Stimulated activated naive CD4-positive, alpha-beta T cell treated with Interleukin-2 at 50 U/mL for 16 hours (primary cell): Measurements from ENCODE around the gene TGFB3.
"Not testable (repeated sequence)": the region's sequence is repeated elsewhere in the genome, so short reads cannot be mapped to it uniquely, and the experiment has no call there.

Experiments
- DNase-seq: peaks from one replicate; lab custom pipeline; 2025; lab: John Stamatoyannopoulos, UW

Gene TGFB3

DNA sequence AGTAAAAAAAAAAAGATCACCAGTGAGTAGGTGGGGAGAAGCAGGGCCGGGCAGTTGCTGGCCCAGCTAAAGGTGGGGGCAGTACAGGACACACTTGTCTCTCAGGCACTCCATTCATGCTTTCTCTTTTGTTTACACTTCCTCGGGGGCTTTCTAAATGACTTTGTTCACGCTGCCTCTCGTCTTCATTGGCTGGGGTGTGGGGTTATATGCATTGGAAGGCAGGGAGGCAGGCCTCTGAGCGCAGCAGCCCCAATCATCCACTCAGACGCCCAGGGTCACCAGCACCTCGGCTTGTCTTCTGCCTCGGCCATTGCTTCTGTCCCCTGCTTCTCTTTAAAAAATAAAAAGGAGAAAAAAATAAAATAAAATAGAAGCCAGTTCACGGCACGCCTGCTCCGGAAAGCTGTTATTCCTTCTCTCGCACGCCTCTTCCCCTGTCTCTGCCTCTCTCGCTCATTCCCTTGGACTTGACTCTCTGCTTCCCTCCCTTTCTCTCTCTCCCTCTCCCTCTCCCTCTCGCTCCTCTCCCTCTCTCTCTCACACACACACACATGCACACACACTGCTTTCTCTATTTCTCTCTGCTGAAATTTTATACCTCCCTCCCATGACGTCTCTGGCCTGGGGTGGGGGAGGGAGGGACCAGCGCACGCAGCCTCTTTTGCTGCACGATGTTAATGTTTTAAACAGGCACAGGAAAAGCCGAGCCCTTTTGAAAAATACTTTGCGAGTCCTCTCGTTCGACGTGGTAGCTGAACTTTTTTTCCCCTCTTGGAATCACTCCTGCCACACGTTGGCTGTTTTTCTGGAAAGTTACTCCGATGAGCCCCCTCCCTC lies at the start of gene TGFB3:
TGFB3 (minus strand) TSS at position 570 of the 840 bp plus-strand sequence. CDS start 1,102 bp downstream, outside the sequence.
- DNase-seq = peak; percentile 49

DNA sequence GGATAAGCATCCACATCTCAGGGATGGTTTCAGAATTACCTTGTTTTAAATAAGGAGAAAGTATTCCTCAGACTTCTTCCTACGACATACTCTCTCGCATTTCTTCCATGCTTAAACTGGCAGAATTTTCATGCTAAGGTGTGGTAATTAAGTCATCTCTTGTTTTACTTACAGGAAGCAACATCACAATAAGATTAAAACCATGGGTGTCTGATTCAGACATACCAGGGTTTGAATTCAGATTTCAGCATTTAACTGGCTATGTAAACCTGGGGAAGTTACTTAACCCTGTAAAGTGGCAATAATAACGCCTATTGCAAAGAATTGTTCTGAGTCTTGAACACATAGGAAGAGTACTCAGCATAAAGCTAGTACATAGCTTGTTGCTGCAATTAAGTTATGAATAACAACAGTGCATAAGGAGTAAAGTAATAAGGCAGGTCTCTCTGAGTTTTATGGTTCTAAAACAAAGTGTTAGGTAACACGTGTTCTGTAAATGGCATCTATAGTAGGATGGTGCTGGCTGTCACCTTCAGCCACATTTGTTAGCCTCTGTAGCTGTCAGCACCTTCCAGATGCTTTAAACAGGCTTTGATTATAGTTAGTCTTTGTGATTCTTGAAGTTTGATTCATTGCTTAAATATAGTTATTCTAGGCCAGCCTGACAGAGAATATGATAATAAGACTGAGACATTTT lies 42.6 kb upstream of the TGFB3 start:
- DNase-seq = no peak

DNA sequence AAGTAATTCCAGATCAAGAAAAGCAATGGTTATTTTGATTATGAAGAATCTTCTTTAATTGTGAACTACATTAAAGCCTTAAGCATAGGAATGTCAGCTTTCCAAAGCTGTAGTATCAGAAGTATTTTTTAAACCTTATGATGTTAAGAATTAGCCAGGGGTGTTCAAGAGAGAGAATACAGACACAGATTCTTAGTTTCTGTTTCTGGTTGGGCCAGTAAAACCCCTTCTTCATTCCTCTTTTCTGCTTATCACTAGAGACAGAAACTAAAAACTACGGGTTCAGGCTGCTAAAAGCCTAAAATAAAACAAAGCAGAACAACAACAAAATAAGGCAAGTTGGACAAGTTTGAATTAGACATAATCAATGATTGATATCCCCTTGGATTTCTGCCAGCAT lies 42.0 kb upstream of the TGFB3 start:
- no peak for DNase-seq

DNA sequence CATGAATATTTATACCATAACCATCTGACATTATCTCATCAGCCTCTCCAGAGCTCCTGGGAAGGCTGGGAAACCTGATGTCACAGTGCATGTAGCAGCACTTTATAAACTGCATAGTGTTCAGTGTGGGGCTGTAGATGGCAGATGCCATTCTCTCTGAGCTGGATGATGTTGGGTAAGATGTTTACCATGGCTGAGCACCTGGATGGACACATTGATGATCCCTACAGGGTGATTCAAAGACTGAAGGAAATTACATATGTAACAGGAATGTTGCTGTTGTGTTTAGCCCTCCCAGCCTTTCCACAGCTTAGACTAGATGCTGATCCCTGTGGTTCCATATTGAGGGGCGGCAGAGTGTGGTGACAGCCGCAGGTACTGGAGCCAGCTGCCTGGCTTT lies 41.2 kb upstream of the TGFB3 start:
- DNase-seq = no peak

DNA sequence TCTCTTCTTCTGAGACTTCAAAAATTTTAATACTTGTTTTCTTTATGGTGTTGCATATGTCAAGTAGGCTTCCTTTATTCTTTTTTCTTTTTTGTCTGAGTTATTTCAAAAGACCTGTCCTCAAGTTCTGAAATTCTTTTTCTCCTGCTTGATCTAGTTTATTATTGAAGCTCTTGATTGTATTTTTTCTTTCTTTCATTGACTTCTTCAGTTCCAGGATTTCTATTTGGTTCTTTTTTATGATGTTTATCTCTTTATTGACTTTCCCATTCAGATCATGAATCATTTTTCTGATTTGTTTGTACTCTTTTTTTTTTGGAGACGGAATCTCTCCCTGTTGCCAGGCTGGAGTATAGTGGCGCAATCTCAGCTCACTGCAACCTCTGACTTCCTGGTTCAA lies 37.9 kb upstream of the TGFB3 start:
- no peak for DNase-seq

DNA sequence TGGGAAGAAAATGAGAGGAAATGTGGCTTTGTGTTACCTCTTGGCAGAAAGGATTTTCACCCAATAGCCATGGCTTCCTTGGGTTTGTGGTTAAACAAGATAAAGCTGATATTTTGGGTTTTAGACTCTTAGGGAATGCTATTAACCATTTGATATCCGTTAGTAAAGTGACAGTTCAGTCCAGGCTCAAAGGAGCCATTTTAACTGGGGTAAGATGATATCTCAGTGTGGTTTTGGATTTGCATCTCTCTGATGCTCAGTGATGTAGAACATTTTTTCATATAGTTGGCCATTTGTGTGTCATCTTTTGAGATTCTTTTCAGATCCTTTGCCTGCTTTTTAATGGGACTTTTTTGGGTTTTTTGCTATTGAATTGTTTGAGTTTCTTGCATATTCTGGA lies 33.9 kb upstream of the TGFB3 start:
- DNase-seq = no peak

DNA sequence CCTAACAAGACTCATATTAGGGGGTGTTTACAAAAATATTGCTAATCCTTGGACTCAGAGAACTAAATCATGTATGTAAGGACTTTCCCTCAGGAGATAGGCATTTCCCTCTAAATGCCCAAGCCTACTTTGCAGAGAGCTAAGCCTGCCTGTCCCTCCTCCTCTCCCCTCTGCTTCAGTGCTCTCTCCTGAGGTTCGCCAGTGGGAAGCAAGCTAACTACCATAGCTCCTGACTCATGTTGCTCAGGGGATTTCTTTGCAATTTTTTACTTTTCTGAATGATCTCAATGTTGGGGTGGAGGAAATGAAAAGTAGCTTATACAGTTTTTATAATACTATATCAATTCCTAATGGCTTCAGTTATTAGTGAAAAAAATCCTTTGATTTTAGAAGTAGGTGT lies 33.4 kb upstream of the TGFB3 start:
- no peak for DNase-seq

DNA sequence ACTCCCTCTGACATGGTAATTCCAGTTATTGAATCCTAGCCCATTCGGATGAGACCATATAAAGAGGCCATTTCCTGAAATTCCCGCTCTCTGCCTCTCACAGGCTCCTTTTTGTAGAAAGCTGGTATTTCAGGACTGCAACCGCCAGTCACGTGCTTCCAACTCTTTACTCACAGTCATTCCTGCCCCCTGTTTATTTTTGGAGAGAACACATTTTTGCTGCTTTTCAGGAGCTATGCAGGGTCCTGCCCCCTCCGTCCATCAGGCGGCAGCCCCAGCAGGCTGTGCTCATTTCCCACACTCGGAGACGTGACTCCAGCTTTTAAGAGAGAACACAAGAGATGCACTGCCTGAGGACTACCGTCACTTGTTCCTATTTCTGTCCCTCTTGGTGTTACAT lies 30.6 kb upstream of the TGFB3 start:
- no peak for DNase-seq

DNA sequence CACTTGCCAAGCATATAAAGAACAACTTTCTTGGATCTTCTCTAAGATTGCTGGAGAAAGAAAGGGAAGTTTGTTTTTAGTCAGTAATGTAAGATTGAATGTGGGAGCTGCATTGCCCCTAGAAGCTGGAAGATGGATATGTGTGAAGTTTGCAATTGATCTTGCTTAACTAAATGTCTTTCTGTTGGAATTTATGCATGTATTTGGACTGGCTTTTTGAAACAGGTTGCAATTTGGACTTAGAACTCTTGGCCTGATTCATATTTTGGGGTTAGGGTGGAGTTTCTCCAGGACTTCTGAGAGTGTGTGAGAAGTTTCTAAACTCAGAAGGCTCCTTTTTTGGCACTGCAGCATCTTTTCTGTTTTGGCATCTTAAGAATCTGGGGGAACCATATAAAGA lies 30.1 kb upstream of the TGFB3 start:
- DNase-seq = no peak

DNA sequence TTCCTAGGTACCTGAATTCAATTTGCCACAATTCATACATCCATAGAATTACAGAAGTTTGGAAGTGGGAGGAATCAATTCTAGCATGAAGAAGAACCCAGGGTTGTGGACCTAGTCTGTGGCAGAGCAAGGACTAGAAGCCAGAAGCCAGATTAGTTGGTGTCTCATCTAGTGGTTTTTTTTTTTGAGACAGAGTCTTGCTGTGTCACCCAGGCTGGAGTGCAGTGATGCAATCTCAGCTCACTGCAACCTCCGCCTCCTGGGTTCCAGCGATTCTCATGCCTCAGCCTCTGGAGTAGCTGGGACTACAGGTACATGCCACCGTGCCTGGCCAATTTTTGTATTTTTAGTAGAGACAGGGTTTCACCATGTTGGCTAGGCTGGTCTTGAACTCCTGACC lies 27.8 kb upstream of the TGFB3 start:
- not testable (repeated sequence) for DNase-seq

DNA sequence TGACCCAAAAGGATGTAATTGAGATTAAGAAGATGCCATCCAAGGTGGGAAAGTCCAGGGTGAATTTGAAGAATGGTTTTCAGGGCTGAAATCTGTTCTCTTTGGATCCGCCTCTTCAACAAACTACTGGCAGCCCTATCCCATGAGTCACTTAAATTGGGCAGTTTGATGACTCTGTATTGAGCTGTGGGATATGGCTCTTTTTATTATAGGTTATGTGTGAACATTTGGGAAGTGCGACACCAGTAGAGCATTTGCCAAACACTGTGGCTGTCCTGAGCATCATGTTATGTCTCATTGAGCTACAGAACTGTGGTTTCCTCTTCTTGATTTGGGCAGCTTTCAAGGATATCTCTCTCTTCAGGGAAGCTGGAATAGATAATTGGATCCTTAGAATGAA lies 26.1 kb upstream of the TGFB3 start:
- no peak for DNase-seq

DNA sequence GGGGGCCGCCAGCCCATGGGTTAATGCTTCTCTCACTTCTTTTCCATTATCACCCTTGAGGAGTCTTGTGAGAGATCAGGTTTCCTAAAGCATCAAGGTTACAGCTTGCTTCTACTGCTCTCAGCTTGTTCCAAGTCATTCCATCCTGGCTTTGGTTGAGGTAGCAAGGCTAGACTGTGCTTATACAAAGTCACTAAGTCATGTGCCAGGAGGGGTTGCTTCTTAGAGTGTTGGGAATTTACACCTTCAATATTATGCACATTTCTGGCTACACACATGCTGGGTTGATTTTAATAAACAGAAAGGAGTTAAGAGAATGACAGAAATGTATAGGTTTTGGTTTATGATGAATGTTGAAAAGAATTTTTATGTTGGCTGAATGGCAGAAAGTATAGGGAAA lies 25.6 kb upstream of the TGFB3 start:
- DNase-seq = no peak

DNA sequence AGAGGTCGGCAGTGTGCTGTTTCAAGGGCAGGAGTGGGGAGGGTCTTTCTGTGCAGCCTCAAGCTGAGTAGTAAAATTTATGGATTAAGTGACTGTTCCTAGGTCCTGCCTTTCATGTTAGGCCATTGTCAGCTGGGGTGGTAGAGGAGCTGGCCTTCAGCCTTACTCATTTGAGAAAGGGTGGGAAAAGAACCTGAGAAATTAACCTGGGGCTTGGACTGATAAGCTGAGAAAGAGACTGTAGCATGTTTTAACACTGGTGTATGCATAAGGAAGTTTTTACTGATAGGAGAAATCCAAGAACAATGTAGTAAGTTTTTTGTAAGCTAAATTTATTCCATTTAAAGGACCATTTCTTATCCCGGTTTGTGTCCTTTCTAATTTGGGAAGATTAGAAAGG lies 24.5 kb upstream of the TGFB3 start:
- DNase-seq = no peak

DNA sequence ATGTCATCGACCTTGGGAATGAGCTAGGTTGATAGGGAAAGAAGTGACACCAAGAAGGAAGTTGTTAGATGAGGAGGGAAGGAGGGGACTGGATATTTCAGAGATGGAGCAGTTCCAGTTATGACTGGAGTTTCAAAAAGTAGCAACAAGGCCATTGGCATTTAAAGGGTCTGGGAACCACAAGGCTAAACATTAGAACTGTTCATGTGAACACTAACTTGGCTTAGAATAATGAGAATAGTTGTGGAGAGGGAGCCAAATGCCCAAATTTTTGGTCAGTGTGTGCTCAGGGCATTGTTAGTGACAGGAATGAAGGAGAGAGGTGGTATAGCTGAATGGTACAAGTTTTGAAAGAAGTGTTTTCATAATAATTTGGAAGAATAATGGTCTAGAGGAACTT lies 20.6 kb upstream of the TGFB3 start:
- DNase-seq = no peak

DNA sequence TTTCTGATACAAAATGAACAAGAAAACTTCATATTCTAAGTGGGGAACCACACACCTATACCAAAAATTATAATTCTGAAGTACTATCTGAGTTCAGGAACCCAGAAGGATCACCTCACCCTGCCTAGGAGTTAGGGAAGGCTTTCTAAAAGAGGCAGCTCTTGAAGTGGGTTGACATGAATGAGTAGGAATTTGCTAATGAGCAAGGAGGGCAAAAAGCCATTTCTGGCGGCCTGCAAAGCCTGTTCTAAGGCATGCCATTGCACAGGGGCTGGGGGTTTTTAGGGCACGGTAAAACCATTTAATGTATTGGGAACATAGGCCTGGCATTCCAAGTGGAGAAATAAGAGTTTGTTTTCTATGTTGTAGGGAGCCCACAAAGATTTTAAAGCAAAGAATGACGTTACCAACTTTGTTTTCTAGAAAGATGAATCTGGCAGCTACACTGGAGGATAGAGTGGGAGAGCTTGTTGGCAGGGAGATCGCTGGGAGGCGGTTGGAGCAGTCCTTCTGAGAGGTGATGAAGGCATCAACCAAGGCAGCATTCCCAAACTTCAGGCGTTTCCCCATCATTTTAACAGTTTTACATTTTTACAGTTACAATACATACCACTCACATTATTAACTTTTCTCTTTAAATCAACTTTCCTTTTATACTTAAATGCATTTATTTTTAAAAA lies 17.9 kb upstream of the TGFB3 start:
- DNase-seq = no peak

DNA sequence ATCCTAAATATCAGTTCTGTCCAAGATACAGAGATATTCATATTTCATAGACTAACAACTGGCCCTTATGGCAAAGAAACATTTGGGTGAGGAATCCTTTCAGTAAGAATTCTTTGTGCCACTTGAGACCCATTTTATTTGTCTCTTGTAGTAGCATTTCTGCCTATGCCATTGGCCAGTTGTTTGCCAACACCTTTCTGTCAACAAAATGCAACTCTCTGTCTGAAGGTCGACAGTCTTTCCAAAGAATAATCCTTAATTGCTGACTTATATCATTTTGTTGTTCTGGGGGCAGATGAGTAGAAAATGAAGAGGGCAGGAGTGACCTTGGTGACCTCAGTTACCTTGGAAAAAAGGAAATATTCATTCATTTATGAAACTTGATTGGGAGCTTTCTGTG lies 14.7 kb upstream of the TGFB3 start:
- DNase-seq = no peak

DNA sequence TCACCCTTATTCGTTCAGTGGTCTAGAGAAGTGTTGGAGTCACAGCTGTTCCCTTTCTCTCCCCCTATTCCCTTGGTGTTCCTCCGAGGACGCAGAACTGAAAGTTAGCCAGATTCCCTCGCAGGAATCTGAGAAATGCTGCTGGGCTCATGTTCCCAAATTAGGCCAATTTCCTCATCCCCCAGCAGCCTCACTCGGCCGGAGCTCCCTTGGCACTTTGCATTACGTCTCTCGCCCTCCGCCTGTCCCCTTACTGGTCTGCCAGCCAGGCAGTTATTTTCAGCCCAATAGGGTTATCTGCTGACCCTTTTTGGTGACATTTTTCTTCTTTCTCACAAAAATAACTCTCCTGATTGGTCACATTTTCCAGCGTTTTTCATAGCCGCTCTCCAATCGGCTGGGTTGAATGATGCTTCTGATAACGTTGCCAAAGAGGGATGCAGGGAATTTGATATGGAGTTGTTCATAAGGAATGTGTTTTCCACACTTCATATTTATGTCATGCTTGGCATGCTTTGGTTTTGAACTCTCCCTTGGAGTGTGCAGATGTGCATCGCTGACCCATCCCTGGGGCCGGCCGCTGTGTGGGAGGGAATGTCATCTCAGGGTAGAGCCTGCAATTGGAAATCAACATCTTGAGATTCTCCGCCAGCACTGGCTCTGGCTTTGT lies 13.7 kb upstream of the TGFB3 start:
- DNase-seq = no peak

DNA sequence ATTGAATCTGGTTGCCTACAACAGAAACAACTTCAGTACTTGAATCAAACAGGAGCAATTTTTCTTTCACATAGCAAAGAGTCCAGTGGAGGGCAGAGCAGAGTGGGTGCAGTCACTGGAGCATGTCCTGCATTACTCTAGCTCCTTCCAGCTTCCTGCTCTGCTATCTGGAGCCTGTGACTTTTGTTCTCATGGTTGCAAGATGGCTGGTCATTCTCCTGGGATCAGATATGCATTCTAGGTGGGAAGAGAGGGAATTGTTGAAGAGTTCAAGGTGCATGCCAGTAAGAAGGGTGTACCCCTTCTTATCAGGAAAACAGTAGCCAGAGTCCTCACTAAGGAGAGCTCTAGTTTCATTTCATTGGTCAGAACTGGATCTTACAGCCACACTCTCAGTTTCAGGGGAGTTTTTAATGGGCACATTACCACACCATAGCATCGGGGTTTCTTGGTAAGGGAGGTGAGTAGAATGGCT lies 11.8 kb upstream of the TGFB3 start:
- DNase-seq = no peak

DNA sequence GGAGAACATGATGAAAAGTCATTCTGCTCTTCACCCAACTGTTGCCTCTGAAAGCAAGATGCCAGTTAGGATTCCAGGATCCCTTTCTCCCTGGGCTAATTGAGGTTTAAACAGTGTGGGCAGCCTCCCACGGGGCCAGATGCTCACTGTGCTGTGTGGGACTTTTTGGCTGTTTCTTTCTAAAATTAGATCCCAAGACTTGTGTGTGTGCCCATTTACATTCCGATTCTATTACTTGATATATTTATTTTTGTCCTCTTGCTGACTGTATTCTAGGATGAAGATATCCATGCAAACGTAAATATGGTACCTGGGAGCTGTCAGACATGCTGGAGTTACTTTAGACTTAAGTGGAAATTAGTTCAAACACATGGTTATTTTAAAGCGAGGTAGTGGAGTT lies 10.0 kb upstream of the TGFB3 start:
- no peak for DNase-seq

DNA sequence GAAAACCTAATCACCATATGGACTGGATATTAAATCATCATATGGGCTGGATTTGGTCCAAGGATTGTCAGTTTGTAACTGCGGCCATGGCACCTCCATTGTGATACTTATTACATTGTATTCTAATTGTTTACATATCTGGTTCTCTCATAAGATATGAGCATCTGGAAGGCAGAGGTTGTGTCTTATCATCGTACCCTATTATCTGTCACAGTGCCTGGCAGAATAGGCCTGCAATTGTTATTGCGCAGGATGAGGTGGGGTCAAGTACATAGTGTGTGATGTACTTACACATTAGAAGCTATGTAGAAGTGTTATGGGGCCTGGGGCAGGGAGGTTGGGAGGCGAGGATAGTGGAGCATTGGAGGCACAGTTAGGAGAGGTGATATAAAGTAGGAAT lies 8.5 kb upstream of the TGFB3 start:
- no peak for DNase-seq

DNA sequence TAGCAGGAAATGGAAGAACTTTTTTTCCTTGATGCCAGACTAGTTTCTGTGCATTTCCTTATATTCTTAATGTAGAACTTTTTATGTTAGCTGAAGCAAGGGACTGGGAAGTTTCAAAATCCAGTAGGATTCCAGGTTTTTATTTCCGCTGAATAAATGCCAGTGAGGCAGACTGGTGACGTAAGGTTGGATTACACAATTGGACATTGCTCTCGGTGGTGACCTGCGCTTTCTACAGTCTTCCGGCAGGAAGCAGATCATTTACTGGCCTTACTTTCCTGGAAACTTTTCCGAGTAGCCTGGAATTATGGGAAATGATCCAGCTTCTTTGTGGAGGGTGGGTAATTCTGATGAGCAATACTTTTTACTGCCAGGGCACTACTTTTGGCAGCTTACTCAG lies 7.3 kb upstream of the TGFB3 start:
- no peak for DNase-seq

DNA sequence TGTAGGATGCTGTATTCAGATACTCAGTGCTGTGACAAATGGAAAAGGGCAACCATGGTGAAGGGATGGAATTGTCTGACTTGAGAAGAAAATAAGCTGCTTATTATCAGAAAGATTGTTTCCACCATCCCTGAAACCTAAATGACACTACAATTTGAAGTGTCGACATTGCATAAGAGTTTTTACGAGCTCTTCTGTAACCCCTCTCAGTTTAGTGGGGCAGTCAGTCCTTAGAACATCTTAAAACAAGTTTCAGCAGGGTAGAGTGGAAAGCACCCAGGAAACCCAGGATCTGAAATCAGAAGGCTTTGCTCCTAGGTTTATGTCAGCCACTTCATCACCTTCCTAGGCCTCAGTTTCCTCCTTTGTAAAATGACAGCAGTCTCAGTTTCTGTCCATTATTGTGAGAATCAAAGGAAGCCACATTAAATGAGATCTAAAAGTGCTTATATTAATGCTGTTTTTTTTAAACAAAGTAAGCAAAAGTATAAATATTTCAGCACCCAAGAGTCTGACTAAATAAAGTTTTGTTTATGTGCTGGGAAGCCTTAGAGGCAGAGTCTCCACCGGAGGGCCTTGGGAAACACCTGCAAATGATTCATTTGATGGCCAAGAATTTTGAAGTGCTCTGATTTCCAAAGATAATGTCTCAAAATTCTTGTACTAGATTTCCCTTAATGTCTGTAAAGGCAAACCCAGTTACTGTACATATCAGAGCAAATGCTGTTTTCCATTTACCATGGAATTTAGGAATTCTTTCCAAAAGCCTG lies 5.6 kb upstream of the TGFB3 start:
- DNase-seq = no peak
